22Rv1 (cell line): ENCODE measurements around the gene VHLL.

ENCODE experiments used
- ZFX ChIP-seq: fragments of 450-650 bp; IDR thresholded peaks from 2 replicates; pipeline ENCODE4 v1.6.1; 2017; ENCODE audit warnings: antibody characterized with exemption, borderline replicate concordance
- TF ChIP-seq, protein P1 (sequence below): fragments of 450-650 bp; IDR thresholded peaks from 2 replicates; pipeline ENCODE4 v1.5.1; 2017; ENCODE audit warnings: mild to moderate bottlenecking

DNA sequence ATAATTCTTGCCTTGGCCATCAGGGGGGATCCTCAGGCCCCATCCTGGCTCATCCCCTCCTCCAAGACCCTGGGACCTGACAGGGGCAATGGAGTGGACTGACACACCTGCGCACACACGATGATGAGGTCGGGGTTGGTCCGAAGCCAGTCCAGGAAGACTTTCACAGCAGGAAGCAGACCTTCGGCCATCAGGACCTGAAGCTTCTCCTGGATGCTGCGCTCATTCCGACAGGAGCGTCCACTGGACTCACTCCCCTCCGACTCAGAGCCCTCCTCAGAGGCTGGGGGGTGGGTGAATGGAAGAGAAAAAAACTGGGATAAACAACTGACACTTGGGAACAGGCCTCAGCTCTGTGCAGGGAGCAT is 35.8 kb downstream of the VHLL start:
- TF ChIP-seq, protein P1, sequence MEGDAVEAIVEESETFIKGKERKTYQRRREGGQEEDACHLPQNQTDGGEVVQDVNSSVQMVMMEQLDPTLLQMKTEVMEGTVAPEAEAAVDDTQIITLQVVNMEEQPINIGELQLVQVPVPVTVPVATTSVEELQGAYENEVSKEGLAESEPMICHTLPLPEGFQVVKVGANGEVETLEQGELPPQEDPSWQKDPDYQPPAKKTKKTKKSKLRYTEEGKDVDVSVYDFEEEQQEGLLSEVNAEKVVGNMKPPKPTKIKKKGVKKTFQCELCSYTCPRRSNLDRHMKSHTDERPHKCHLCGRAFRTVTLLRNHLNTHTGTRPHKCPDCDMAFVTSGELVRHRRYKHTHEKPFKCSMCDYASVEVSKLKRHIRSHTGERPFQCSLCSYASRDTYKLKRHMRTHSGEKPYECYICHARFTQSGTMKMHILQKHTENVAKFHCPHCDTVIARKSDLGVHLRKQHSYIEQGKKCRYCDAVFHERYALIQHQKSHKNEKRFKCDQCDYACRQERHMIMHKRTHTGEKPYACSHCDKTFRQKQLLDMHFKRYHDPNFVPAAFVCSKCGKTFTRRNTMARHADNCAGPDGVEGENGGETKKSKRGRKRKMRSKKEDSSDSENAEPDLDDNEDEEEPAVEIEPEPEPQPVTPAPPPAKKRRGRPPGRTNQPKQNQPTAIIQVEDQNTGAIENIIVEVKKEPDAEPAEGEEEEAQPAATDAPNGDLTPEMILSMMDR = no peak
- TF ChIP-seq ZFX = no peak
